ENCODE measurements around the gene ULK4.

Gene ULK4

DNA sequence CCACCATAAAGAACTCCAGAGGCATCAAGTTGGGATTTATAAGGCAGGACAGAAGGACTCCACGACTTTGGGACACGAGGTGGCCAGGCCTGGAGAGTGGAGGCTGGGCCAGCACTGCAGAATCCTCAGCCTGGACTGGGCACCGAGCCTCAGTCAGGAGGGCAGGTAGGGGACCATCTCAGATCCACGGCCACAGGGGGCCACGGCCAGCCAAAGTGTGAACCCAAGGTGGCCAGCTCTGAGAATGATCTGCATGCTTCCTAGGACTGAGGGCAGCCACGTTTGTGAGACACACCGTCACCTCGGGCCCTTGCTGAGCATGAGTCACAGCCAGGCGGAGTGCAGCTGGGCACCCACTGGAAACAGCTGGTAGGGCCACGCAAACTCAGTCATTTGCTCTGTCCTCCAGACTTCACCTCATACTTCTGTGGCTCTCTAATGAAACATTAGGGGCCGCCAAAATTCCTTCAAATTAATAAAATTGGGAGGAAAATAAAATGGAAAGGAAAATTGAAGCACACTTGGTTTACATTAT, 696.8 kb downstream of the ULK4 start:
- no peak for DNase-seq (ENCODE audit: low read depth)
- no peak overlapping the region for H3K4me3 ChIP-seq (ENCODE audit: low read depth, low read length)

DNA sequence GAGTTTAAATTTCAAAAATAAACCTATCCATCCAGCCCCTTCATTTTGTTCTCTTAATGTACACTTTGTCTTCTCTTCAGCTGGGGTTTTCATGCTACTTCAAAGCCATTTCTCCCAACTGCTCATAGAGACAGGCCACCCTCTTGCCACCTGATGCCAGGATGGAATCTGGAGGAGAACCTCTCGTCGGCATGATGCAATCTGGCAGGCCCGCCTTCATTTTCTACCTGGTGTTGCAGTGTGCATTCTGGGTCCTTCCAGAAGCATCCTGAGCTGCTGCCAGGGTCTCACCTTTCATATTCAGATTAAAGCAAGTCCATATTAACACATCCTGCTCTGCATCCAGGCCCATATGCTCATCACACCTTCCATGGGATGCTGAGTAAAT, 701.8 kb downstream of the ULK4 start:
- DNase-seq (ENCODE audit: low read depth) = no peak

DNA sequence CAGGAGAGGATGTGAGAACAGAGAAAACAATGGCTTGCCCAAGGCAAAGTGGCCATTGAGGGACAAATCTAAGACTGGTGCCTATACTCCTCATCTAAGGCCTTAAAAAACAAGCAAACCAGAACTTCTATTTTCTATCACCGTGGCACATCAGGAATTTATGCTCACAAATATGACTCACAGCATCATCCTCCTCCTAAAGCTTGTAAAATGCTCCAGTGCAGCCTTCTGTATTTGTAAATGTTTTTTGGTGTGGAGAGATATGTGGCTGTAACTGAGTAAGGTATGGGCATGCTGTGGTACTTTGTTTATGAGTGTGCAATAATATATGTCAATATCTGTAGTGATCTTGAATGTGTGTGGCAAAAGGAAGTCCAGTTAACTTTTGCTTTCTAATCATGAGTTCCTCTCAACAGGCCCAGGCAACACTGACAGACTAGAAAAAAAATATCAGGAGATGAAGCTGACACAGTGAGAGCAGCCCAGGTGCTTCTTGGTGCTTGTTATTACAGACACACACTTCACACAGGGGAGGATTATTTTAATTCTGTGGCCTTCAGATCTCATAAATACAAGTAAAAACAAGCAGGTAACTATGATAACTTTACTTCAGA, 702.3 kb downstream of the ULK4 start:
- DNase-seq (ENCODE audit: low read depth) = peak; percentile 8
- H3K4me3 ChIP-seq (ENCODE audit: low read depth, low read length) = no peak overlapping the region

More for the DNA sequence above, 701.8 kb downstream of the ULK4 start:
- no peak overlapping the region for H3K4me3 ChIP-seq (ENCODE audit: low read depth, low read length)

DNA sequence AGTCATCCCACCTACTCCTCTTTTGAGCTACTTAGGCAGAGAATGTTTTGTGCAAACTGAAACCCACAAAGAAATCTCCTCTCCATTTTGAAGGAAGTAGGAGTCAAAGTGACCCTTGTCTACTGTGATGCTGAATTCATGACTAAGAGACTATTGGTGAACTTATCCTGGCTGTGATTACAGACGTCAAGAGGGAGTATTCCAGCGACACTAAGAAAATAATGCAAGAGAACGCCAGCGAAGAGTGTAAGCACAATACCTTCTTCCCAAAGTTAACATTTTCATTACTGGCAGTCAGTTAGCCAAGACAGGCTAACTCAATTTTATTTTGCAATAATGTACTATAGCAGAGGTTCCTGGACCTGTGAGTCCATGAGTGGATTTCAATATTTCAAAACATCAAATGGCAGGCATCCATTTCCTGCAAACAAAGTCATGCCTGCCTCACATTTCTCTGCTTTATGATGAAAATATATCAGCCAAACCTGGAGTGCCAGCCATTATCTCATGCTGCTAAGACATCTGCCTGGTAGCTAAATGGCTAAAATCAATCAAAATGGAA, 703.6 kb downstream of the ULK4 start:
- no peak overlapping the region for H3K4me3 ChIP-seq (ENCODE audit: low read depth, low read length)
- peak; percentile 25 for DNase-seq (ENCODE audit: low read depth)

DNA sequence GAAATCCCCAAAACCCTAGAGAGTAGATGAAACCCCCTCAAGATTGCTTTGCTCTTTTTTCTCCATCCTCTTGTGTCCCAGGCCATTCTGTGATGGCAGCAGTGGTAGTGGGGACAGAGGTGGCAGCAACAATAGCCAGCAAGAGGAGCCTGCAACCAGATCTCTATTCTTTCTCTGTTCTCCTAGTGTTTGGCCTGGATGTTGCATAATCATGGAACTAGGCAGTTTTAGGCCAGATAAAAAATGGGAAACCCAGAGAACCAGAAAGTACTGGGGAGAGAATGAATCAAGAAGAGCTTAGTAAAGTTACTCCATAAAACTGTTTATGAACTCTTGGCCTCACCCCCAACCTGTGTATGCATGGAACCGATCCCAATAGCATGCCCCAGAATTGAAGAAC, 710.3 kb downstream of the ULK4 start:
- no peak for DNase-seq (ENCODE audit: low read depth)
- no peak overlapping the region for H3K4me3 ChIP-seq (ENCODE audit: low read depth, low read length)

DNA sequence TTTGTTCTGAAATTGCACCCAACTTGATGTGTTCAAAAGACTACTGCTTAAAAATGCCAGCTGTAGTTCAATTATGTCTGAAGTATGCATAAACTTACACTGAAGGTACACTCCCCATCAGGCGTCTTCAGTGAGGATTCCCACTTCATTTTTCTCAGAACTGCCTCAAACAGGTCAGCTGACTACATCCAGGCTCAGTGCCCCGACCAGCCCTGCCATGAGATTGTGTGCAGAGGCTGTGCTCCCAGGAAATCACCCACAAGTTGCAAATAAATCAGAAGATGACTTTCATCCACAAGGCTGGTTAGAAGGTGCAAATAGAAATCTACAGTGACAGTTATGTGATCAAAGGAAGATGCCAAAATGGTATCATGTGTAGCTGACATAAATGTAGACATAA, 711.1 kb downstream of the ULK4 start:
- no peak overlapping the region for H3K4me3 ChIP-seq (ENCODE audit: low read depth, low read length)
- DNase-seq (ENCODE audit: low read depth) = no peak

DNA sequence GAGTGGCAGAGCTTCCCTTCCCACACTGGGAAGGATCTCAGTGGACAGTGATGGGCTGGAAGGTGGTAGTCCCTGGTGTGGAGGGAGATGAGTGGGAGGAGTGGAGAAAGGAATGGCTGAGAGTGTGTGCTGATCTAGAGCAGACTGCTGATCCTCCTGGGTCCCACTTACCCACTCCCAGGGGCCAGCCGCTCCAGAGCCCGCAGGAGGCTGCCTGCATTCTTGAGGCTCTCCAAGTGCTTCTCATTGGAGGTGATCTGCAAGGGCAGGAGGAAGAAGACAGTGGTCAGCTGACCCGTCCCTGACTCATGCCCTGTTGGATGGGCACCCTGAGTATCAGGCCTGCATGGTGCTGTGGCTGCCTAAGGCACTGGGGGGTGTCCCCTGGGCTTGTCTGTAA, 712.6 kb downstream of the ULK4 start:
- no peak overlapping the region for H3K4me3 ChIP-seq (ENCODE audit: low read depth, low read length)
- no peak for DNase-seq (ENCODE audit: low read depth)

DNA sequence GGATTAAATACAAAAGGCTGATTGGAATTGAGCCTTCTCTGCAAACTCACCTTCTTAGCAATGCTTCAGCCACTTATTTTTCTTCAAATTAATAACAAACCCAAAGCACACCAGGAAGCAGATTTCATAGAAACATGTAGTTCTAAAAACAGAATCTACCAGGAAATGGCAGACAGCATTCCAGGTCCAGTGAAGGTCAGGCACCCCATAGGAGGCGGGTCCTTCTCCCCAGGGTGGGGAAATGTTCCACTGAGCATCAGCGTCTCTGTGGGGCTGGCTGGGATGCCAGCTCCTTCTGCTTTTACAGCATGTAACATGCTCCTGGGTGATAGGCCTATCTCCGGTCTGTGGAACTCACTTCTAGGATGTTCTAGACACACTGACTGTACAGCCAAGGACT, 713.4 kb downstream of the ULK4 start:
- no peak overlapping the region for H3K4me3 ChIP-seq (ENCODE audit: low read depth, low read length)
- DNase-seq (ENCODE audit: low read depth) = no peak

DNA sequence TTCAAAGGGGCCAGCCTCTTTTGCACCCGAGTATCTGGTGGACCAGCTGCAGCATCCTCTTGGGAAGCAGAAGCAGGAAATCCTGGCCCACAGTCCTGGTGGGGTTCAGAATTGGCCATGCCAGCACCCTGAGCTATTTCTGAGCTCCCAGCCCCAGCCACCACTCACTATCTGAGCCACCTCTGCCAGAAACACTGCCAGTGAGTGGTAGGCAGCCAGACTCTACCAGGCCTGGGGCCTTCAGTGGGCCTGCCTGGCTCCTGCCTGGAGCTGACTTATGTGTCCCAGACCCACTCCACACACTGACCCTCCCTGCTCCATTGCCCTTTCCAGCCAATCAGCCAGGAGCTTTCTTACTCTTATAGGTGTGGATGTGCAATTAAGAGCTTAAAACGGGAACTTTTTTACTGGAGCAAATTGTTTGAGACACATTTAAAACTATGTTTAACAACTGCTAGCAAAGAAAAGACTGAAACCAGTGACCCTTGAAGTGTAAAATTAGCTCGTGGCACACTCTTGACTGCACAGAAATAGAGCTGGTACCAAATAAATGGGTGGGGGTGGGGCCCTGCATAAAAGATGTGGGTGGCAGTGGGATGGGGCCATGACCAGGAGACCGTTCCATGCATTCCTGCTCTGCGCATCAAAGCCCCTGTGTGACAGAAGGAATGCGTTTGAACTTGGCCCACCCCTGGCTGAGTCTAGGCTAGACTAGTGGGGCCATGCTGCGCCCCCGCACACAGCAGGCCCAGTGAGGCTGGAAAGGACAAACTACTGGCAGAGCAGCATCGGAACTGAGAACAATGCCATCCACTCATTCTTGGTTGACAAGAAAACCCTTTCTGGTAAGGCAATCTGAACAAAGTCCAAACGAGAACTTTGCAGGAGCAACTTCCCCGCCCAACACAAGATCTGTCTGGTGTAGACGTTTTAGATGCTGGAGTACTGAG, 714.6 kb downstream of the ULK4 start:
- DNase-seq (ENCODE audit: low read depth) = no peak
- H3K4me3 ChIP-seq (ENCODE audit: low read depth, low read length) = no peak overlapping the region

DNA sequence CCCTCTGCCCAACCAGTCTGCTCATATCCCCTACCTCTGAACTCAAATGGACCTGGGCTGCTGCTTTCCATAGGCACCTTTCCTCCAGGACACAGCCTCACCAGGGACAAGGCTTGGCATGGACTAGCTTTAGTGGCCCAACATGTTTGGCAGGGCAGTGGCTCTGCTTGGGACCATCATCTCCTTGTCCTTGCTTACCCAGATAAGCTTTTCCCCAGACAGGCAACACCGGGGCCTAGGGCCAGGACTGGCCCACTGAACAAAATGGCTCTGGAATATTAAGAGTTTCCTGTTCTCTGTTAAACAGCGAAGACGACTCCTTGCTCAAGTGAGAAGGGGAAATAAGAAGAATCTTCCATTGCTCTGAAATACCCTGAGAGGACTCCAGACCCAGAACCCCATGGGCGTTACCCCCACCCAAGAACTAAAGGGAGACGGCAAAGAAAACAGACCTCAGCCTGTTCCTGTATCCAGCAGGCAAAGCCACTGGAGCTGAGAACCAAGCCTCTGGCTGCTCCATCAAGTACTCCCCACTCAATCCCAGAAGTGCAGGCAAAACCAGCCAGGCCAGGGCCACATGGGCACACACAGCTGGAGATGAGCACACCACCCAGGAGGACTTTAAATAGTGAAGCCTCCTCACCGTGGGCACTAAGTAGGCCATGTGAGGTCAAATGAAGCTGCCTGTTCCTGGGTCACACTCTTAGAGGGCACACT, 717.1 kb downstream of the ULK4 start:
- no peak overlapping the region for H3K4me3 ChIP-seq (ENCODE audit: low read depth, low read length)
- DNase-seq (ENCODE audit: low read depth) = no peak

DNA sequence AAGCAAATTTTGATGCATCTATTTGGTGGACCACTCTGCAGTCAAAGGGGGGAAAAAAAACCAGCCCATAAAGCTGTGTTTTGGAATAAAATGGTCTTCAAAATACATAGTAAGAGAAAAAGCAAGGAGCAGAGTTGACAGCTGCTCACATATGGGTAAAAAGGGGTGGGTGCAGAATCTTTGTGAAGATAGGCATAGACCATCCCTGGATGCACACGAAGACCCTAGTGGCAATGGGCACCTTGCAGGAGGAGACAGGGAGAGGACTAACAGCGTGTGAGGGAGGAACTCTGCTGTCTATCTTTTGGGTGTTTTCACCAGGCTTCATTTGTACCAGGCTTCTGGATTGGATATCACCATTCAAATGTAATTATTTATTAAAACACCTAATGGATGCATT, 718.7 kb downstream of the ULK4 start:
- H3K4me3 ChIP-seq (ENCODE audit: low read depth, low read length) = no peak overlapping the region
- no peak for DNase-seq (ENCODE audit: low read depth)

DNA sequence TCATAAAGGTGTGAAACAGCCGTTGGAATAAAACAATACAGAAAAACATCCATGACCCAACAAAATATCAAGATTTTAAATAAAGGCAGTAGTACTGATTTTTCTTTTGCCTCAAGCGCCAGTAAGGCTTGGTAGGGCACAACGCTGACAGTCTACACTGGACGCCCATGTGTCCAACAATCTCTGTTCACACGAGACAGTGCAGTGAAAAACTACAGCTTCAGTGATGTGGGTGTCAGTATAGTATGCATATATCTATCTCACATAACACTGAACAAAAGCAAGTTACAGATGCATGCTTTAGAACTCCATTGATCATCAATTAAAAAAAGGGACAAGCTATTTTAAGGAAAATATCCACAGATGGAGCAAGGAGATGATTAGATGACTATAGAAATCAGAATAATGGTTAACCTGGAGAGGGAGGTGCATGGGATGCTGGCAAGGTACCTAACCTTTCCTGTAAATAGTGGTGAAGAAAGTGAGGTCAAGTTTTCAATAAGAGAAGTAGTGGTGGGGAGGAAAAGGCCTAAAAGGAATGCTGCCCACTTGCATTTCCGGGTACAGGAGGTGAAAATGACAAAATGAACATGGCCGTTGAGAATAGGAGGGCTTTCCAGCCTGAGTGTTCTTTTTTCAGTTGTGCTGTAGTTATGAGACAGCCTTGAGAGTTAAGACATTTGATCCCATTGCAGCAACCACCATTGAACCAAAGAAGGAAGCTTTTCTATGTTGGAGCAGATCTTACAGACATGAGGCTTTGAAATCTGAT, 719.9 kb downstream of the ULK4 start:
- no peak overlapping the region for H3K4me3 ChIP-seq (ENCODE audit: low read depth, low read length)
- DNase-seq (ENCODE audit: low read depth) = no peak

DNA sequence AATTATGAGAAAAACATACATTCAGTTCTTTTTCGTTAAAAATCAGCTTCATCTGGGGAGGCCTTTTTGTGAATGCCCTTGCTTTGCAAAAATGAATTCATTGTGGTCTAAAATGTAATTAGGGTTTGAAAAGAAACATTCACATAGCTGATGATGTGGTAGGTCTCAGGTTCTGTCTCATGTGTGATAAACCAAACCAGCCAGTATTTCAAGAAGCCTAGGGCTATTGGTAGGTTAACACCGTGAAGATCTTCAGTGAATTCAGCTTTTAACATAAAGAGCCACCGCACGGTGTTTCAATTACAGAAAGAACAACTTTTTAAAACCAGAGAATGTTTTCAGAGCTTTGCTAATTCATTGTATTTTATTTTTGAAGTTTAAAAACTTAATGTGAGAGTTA, 720.7 kb downstream of the ULK4 start:
- H3K4me3 ChIP-seq (ENCODE audit: low read depth, low read length) = no peak overlapping the region
- DNase-seq (ENCODE audit: low read depth) = no peak

DNA sequence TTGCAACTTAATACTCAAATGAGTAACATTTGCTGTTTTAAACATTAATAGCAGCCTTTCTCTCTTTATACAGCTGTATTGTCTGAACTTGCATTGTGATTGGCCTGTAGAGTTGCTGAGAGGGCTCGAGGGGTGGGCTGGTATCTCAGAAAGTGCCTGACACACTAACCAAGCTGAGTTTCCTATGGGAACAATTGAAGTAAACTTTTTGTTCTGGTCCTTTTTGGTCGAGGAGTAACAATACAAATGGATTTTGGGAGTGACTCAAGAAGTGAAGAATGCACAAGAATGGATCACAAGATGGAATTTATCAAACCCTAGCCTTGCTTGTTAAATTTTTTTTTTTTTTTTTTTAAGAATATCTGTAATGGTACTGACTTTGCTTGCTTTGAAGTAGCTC, 722.3 kb downstream of the ULK4 start:
- DNase-seq (ENCODE audit: low read depth) = no peak
- H3K4me3 ChIP-seq (ENCODE audit: low read depth, low read length) = no peak overlapping the region

DNA sequence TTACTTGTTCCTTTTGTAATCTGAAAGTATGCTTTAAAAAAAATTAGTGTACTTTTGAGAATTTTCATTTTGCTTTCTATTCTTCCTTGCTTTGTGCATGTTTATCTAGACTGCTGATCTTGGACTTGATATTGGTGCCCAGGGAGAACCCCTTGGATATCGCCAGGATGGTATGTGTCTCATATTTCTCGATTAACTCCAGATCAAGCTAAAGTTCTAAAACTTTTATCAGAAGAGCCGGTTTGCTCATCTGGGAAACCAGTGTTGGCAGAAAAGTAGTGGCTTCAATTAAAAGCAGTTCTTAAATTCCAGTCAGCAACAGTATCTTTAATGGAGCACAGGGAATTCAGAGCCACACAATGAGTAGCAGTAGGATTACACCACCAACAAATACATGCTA, 724.0 kb downstream of the ULK4 start:
- H3K4me3 ChIP-seq (ENCODE audit: low read depth, low read length) = no peak overlapping the region
- DNase-seq (ENCODE audit: low read depth) = no peak

DNA sequence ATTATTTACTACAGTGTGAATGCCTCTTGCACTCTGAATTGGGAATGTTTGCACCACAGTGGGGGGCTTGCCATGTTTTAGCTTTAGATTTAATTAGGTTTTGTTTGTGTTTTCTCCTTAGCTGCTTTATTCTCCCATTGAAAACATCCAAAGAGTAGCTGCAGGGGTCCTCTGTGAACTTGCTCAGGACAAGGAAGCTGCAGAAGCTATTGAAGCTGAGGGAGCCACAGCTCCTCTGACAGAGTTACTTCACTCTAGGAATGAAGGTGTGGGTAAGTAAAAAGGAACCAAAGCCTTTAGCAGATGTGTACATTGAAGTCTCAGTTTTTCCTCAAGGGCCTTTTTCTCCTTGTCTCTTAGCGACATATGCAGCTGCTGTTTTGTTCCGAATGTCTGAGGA, 725.7 kb downstream of the ULK4 start:
- DNase-seq (ENCODE audit: low read depth) = no peak
- no peak overlapping the region for H3K4me3 ChIP-seq (ENCODE audit: low read depth, low read length)

DNA sequence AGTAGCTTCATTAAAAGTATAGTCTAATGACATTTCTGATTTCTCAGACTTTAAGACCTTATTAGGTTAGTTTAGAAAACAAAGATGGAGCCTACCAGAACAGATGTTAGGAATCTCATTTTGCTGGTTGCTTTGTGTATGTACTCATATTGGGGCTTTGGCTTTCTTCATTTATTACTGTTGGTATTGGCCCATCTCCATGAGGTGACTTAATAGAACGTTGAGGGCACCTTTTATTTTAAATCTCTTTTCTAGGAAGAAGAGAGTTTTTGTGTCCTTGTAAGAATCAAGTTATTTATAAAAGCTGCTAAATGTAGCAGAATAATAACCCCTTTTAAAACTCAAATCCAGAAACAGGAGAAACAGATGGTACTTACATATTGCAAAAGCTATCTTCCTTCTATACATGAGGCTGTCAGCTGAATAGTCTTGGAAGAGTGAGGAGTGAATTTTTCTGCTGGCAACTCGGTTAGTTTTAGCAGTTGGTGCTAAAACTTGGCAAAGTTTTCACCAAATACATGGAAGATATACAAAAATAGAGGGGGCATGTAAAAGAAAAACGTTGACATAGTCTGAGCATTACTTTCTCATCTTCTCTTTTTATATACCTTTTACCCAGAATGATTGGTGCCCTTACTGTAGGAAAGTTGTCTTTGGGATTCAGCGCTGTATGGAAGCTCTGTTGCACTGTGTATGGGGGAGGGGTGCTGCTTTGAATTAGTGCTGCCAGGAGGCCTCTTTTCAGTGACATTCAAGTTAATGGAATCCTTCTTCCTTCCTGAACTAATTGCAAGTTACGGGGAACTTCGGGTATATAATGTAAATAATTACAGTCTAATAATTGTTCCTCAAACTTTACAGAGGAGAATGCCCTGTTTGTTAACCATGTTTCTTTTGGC, 726.8 kb downstream of the ULK4 start:
- DNase-seq (ENCODE audit: low read depth) = peak; percentile 31
- H3K4me3 ChIP-seq (ENCODE audit: low read depth, low read length) = no peak overlapping the region

DNA sequence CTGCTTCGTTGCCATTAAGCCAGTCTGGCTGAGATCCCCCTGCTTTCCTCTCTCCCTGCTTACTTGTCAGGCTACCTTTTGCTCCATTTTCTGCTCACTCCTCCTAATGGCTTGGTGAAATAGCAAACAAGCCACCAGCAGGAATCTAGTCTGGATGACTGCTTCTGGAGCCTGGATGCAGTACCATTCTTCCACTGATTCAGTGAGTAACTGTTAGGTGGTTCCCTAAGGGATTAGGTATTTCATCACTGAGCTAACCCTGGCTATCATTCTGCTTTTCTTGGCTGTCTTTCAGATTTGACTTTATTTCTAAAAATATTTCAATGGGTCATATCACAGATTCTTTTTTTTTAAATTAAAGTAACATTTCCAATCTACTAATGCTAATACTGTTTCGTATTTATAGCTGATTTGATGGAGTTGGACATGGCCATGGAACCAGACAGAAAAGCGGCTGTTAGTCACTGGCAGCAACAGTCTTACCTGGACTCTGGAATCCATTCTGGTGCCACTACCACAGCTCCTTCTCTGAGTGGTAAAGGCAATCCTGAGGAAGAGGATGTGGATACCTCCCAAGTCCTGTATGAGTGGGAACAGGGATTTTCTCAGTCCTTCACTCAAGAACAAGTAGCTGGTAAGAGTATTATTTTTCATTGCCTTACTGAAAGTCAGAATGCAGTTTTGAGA, 737.6 kb downstream of the ULK4 start:
- DNase-seq (ENCODE audit: low read depth) = peak; percentile 90
- H3K4me3 ChIP-seq (ENCODE audit: low read depth, low read length) = no peak overlapping the region

All from skeletal muscle cell (primary cell).